SK-N-SH (cell line): ENCODE measurements around the gene PLEKHG1. TPM values are rescaled to one million over a fixed set of nuclear protein-coding genes. Genes with fewer than 3 reads are reported as not detected.

Experiments used
- CTCF ChIA-PET: fragments of 300-600, 350-600 bp; formaldehyde crosslinking; extraction: SDS; loops from one replicate; lab custom pipeline; 2021; lab: Yijun Ruan, JAX
- POLR2A ChIA-PET: fragments of 350-600 bp; sonication (Branson Sonifier 250); formaldehyde crosslinking; extraction: SDS; loops from one replicate; lab custom pipeline; 2020; ENCODE audit warnings: antibody characterized with exemption, inconsistent platforms; lab: Yijun Ruan, JAX
- DNase-seq: peaks from one replicate; pipeline ENCODE4 v3.0.0; 2012
- H2AFZ ChIP-seq: fragments of 200-600 bp; sonication (generic); 2 replicates; pipeline ENCODE4 v1.8.1; 2016; ENCODE audit warnings: antibody characterized with exemption, mild to moderate bottlenecking, low read depth
- H3F3A ChIP-seq: fragments of 200-600 bp; sonication (generic); replicated peaks from 2 replicates; pipeline ENCODE3; 2016; ENCODE audit warnings: antibody characterized with exemption, mild to moderate bottlenecking; ENCODE audit not compliant: insufficient read depth
- H3K27ac ChIP-seq, 2 experiments: fragments of 200-500 bp in 1 of 2; fragments of 200-600 bp in 1 of 2; sonication (Bioruptor generic) in 1 of 2; sonication (generic), shearing (Covaris generic) in 1 of 2; 2 replicates each; pipeline versions ENCODE4 v1.5.1 to v1.6.1; 2014 to 2016; ENCODE audit warnings: low read depth in 2 of 2, inconsistent platforms in 1 of 2, low read length in 1 of 2, mild to moderate bottlenecking in 1 of 2, mixed read lengths in 1 of 2
- H3K27me3 ChIP-seq: fragments of 200-600 bp; sonication (generic), shearing (Covaris generic); 2 replicates; pipeline ENCODE4 v1.6.1; 2016; ENCODE audit warnings: mixed run types; ENCODE audit not compliant: insufficient read depth
- H3K36me3 ChIP-seq, 2 experiments: fragments of 200-500 bp in 1 of 2; fragments of 200-600 bp in 1 of 2; sonication (Bioruptor generic) in 1 of 2; sonication (generic) in 1 of 2; replicated peaks in 1 of 2; 2 replicates each; pipeline versions ENCODE3 to v1.5.1; 2014 to 2016; ENCODE audit warnings: low read length in 1 of 2, mild to moderate bottlenecking in 1 of 2; ENCODE audit not compliant: insufficient read depth in 2 of 2, control insufficient read depth in 1 of 2
- H3K4me1 ChIP-seq, 2 experiments: fragments of 200-500 bp in 1 of 2; fragments of 200-600 bp in 1 of 2; sonication (Bioruptor generic) in 1 of 2; sonication (generic), shearing (Covaris generic) in 1 of 2; 2 replicates each; pipeline versions ENCODE4 v1.5.1 to v1.6.1; 2014 to 2016; ENCODE audit warnings: low read depth in 1 of 2, low read length in 1 of 2, mixed run types in 1 of 2; ENCODE audit not compliant: insufficient read depth in 2 of 2, control insufficient read depth in 1 of 2
- H3K4me2 ChIP-seq: fragments of 200-600 bp; sonication (generic), shearing (Covaris generic); 2 replicates; pipeline ENCODE4 v1.6.1; 2017; ENCODE audit warnings: mixed run types
- H3K4me3 ChIP-seq, 2 experiments: fragments of 200-500 bp in 1 of 2; fragments of 200-600 bp in 1 of 2; sonication (Bioruptor generic) in 1 of 2; sonication (generic), shearing (Covaris generic) in 1 of 2; 2 replicates each; pipeline versions ENCODE4 v1.5.1 to v1.8.1; 2014 to 2016; ENCODE audit warnings: low read depth in 2 of 2, inconsistent platforms in 1 of 2, low read length in 1 of 2, mild to moderate bottlenecking in 1 of 2, mixed read lengths in 1 of 2, moderate library complexity in 1 of 2
- H3K79me2 ChIP-seq: fragments of 200-600 bp; sonication (generic); 2 replicates; pipeline ENCODE4 v1.8.1; 2017; ENCODE audit warnings: mild to moderate bottlenecking; ENCODE audit not compliant: insufficient read depth
- H3K9ac ChIP-seq: fragments of 200-600 bp; sonication (generic); 2 replicates; pipeline ENCODE4 v1.6.1; 2017; ENCODE audit warnings: mixed run types
- H3K9me2 ChIP-seq: fragments of 200-600 bp; sonication (generic); 2 replicates; pipeline ENCODE4 v1.6.1; 2017; ENCODE audit warnings: mixed run types
- H3K9me3 ChIP-seq: fragments of 200-600 bp; sonication (generic); 2 replicates; pipeline ENCODE4 v1.6.1; 2017; ENCODE audit warnings: mixed run types, mild to moderate bottlenecking, moderate library complexity
- H4K20me1 ChIP-seq: fragments of 200-600 bp; sonication (generic); 2 replicates; pipeline ENCODE4 v1.6.1; 2017; ENCODE audit warnings: mild to moderate bottlenecking, mixed run types; ENCODE audit not compliant: insufficient read depth
- CTCF ChIP-seq: fragments of 200-600 bp; sonication (generic); IDR thresholded peaks from 2 replicates; pipeline ENCODE4 v1.6.1; 2017; ENCODE audit warnings: antibody characterized with exemption, mild to moderate bottlenecking, moderate library complexity
- ELF1 ChIP-seq: IDR thresholded peaks from 2 replicates; pipeline ENCODE4 v1.4.0; 2012
- EP300 ChIP-seq, 2 experiments: IDR thresholded peaks; 2 replicates each; pipeline versions ENCODE4 v1.4.0 to v1.6.1; 2012; ENCODE audit warnings: borderline replicate concordance in 1 of 2, low read depth in 1 of 2, low read length in 1 of 2
- FOSL2 ChIP-seq: IDR thresholded peaks from 2 replicates; pipeline ENCODE4 v1.4.0; 2012; ENCODE audit warnings: low read depth, mild to moderate bottlenecking, moderate library complexity, borderline replicate concordance
- FOXJ3 ChIP-seq: sonication (generic); formaldehyde crosslinking; IDR thresholded peaks from 2 replicates; pipeline ENCODE4 v1.5.1; 2020; ENCODE audit warnings: mild to moderate bottlenecking, missing genetic modification reagents
- FOXM1 ChIP-seq: IDR thresholded peaks from 2 replicates; pipeline ENCODE4 v1.4.0; 2012; ENCODE audit warnings: low read depth, mild to moderate bottlenecking
- GABPA ChIP-seq: IDR thresholded peaks from 2 replicates; pipeline ENCODE4 v1.4.0; 2012; ENCODE audit warnings: low read depth, mild to moderate bottlenecking
- IRF3 ChIP-seq: fragments of 150-350 bp; IDR thresholded peaks from 2 replicates; pipeline ENCODE4 v1.6.1; 2016; ENCODE audit warnings: mild to moderate bottlenecking, low read depth, low read length
- MAX ChIP-seq: IDR thresholded peaks from 2 replicates; pipeline ENCODE4 v1.4.0; 2012; ENCODE audit warnings: low read depth
- MEF2A ChIP-seq: IDR thresholded peaks from 2 replicates; pipeline ENCODE4 v1.4.0; 2012; ENCODE audit warnings: low read depth, borderline replicate concordance
- NFIC ChIP-seq: IDR thresholded peaks from 2 replicates; pipeline ENCODE4 v1.4.0; 2012; ENCODE audit warnings: borderline replicate concordance
- NRF1 ChIP-seq: IDR thresholded peaks from 2 replicates; pipeline ENCODE4 v1.6.1; 2012; ENCODE audit warnings: low read depth, mild to moderate bottlenecking, low read length
- PBX3 ChIP-seq: IDR thresholded peaks from 2 replicates; pipeline ENCODE4; 2012
- POLR2AphosphoS5 ChIP-seq: IDR thresholded peaks from 2 replicates; pipeline ENCODE4 v1.6.1; 2012; ENCODE audit warnings: low read depth, low read length
- RAD21 ChIP-seq: IDR thresholded peaks from 2 replicates; pipeline ENCODE4 v1.6.1; 2012; ENCODE audit warnings: mild to moderate bottlenecking, low read length
- REST ChIP-seq: IDR thresholded peaks from 2 replicates; pipeline ENCODE4 v1.6.1; 2012; ENCODE audit warnings: mild to moderate bottlenecking, low read depth, low read length, moderate library complexity
- RFX5 ChIP-seq: IDR thresholded peaks from 2 replicates; pipeline ENCODE4 v1.6.1; 2012; ENCODE audit warnings: mild to moderate bottlenecking, improper control_type of control experiment, low read length
- SIN3A ChIP-seq: IDR thresholded peaks from 2 replicates; pipeline ENCODE4 v1.6.1; 2012; ENCODE audit warnings: low read depth, mild to moderate bottlenecking, low read length, moderate library complexity, borderline replicate concordance
- SMC3 ChIP-seq: IDR thresholded peaks from 2 replicates; pipeline ENCODE4 v1.6.1; 2012; ENCODE audit warnings: low read depth, low read length, improper control_type of control experiment
- TAF1 ChIP-seq: IDR thresholded peaks from 2 replicates; pipeline ENCODE4 v1.6.1; 2012; ENCODE audit warnings: low read depth, mild to moderate bottlenecking, low read length, moderate library complexity, borderline replicate concordance
- USF1 ChIP-seq: IDR thresholded peaks from 2 replicates; pipeline ENCODE4 v1.4.0; 2012; ENCODE audit warnings: low read depth, borderline replicate concordance
- USF2 ChIP-seq: fragments of 150-350 bp; IDR thresholded peaks from 2 replicates; pipeline ENCODE4 v1.6.1; 2017; ENCODE audit warnings: antibody characterized with exemption, low read length, low read depth, borderline replicate concordance
- WGBS: methylation state at CpG from one replicate; pipeline ENCODE4 v1.1.6; 2017; ENCODE audit warnings: low lambda C conversion rate; 5-methylcytosine and 5-hydroxymethylcytosine counted together
- polyA plus RNA-seq, 3 experiments: library from polyadenylated mRNA; depleted of rRNA; stranded (reverse); fragments of >200 nt; gene quantifications; 2 replicates each; pipeline ENCODE4 v1.2.3, GENCODE V29; 2012

The PLEKHG1 gene
- polyA plus RNA-seq, 1 of the 3 experiments (the other 2 are of a cell fraction) = 0.02 TPM

- TF ChIP-seq EP300 (IDR thresholded peaks at IDR 0.05; ENCODE audit: borderline replicate concordance in 1 of 2, low read depth in 1 of 2, low read length in 1 of 2) (no peak), NRF1 (no peak), RFX5 (no peak), REST (no peak), ELF1 (no peak), FOSL2 (no peak)
- TF ChIP-seq, all 33 proteins: peak for 0
Observed at GRCh38 chr6:150584065-150584464, 15.6 kb upstream of the PLEKHG1 start (continued).

GRCh38 chr6:150584596-150584995 lies 15.1 kb upstream of the PLEKHG1 start:
- no peaks in the 10 kb centered on the region; the same call in 1 of the 2 replicates for H3K27me3 ChIP-seq
- no peaks in the 10 kb centered on the region for H3K9me2 ChIP-seq
- DNase-seq = no peak
- no peaks in the 10 kb centered on the region for H3K36me3 ChIP-seq
- H3K4me2 ChIP-seq = no peak overlapping the region
- H3K9ac ChIP-seq = no peak overlapping the region
- no peak overlapping the region for H2AFZ ChIP-seq
- H3K4me3 ChIP-seq = no peak overlapping the region
- H4K20me1 ChIP-seq = no peaks in the 10 kb centered on the region
- no peaks in the 10 kb centered on the region for H3F3A ChIP-seq
- TF ChIP-seq IRF3 (no peak), MEF2A (no peak), USF2 (no peak), NRF1 (no peak), RFX5 (no peak), PBX3 (no peak), SMC3 (no peak), USF1 (no peak), POLR2AphosphoS5 (no peak), CTCF (no peak), MAX (no peak), GABPA (no peak), TAF1 (no peak), SIN3A (no peak), FOXM1 (no peak), RAD21 (no peak), NFIC (no peak), FOXJ3 (no peak)
- TF ChIP-seq, all 33 proteins: peak for 0
- ChIA-PET CTCF (no interaction called here), POLR2A (no interaction called here)
- Histone ChIP-seq H3K4me1 (no peaks in the 10 kb centered on the region; a peak in 1 of 4 replicates), H3K9me3 (no peaks in the 10 kb centered on the region), H3K27ac (no peak overlapping the region), H3K79me2 (no peaks in the 10 kb centered on the region)
- no CpG with 5 or more reads among the region's 1 CpG for WGBS
